ENCODE results near the gene COL4A1.

The COL4A1 gene

GRCh38 chr13:110341445-110342244, 34.7 kb upstream of the COL4A1 start:
- DNase-seq (ENCODE audit: low read depth): no peak

- DNase-seq (ENCODE audit: low read depth): no peak
These were observed 34.0 kb upstream of the COL4A1 start for GRCh38 chr13:110340812-110341444.

GRCh38 chr13:110339975-110340550, 33.1 kb upstream of the COL4A1 start:
- DNase-seq (ENCODE audit: low read depth): no peak

GRCh38 chr13:110339263-110339662, 32.3 kb upstream of the COL4A1 start:
- DNase-seq (ENCODE audit: low read depth): no peak

GRCh38 chr13:110338441-110339101, 31.6 kb upstream of the COL4A1 start:
- no peak for DNase-seq (ENCODE audit: low read depth)

GRCh38 chr13:110337247-110337646, 30.3 kb upstream of the COL4A1 start:
- no peak for DNase-seq (ENCODE audit: low read depth)

- no peak for DNase-seq (ENCODE audit: low read depth)
These were observed 29.7 kb upstream of the COL4A1 start for GRCh38 chr13:110336681-110337080.

GRCh38 chr13:110336108-110336507, 29.2 kb upstream of the COL4A1 start:
- DNase-seq (ENCODE audit: low read depth): no peak

GRCh38 chr13:110334841-110335490, 28.0 kb upstream of the COL4A1 start:
- DNase-seq (ENCODE audit: low read depth): no peak

GRCh38 chr13:110334256-110334655, 27.3 kb upstream of the COL4A1 start:
- DNase-seq (ENCODE audit: low read depth): no peak

- no peak for DNase-seq (ENCODE audit: low read depth)
These were observed 26.9 kb upstream of the COL4A1 start for GRCh38 chr13:110333837-110334236.

GRCh38 chr13:110332750-110333149, 25.8 kb upstream of the COL4A1 start:
- DNase-seq (ENCODE audit: low read depth): no peak

- DNase-seq (ENCODE audit: low read depth): no peak
These were observed 24.4 kb upstream of the COL4A1 start for GRCh38 chr13:110331362-110331761.

GRCh38 chr13:110330491-110331011, 23.6 kb upstream of the COL4A1 start:
- DNase-seq (ENCODE audit: low read depth): no peak

GRCh38 chr13:110329798-110330461, 23.0 kb upstream of the COL4A1 start:
- DNase-seq (ENCODE audit: low read depth): no peak

- no peak for DNase-seq (ENCODE audit: low read depth)
These were observed 22.3 kb upstream of the COL4A1 start for GRCh38 chr13:110329258-110329657.

GRCh38 chr13:110328573-110328972, 21.6 kb upstream of the COL4A1 start:
- no peak for DNase-seq (ENCODE audit: low read depth)

- DNase-seq (ENCODE audit: low read depth): no peak
These were observed 20.2 kb upstream of the COL4A1 start for GRCh38 chr13:110327051-110327721.

GRCh38 chr13:110326263-110326904, 19.4 kb upstream of the COL4A1 start:
- no peak for DNase-seq (ENCODE audit: low read depth)

GRCh38 chr13:110324026-110324749, 17.2 kb upstream of the COL4A1 start:
- DNase-seq (ENCODE audit: low read depth): no peak
